Measurements from ENCODE around the gene GALNT15. TPM values are rescaled to one million over a fixed set of nuclear protein-coding genes. Genes with fewer than 3 reads are reported as not detected.

GALNT15 gene
- total RNA-seq, 4 donors from 2014 or later, result 75.4 to 297 (median 134) TPM

GRCh38 chr3:16180737-16181134 lies 6.3 kb downstream of the GALNT15 start:
- no peak for TF ChIP-seq POLR2A (IDR thresholded peaks at IDR 0.05)
- TF ChIP-seq CTCF (IDR thresholded peaks at IDR 0.05), result no peak
- WGBS, 2 donors (ENCODE audit: low coverage in 1 of 2), result 76 to 77% methylated on average over 3 of the region's 3 CpGs
- H3K27me3 ChIP-seq, result no peaks in the 10 kb centered on the region
- no peak for ATAC-seq
- H3K4me3 ChIP-seq, result no peak overlapping the region
- peaks cover 0 to 43% (median 0%) of the 10 kb centered on the region in 3 donors for H3K4me1 ChIP-seq
- H3K36me3 ChIP-seq, result peaks cover 0 to 8% of the 10 kb centered on the region in 2 donors
- H3K9me3 ChIP-seq, result no peaks in the 10 kb centered on the region
- peak overlapping the region in 3 of 4 donors; percentile 41 to 74 (median 73) for H3K27ac ChIP-seq

- TF ChIP-seq POLR2AphosphoS5 (IDR thresholded peaks at IDR 0.05) (peak; percentile 62), EP300 (IDR thresholded peaks at IDR 0.05) (no peak)
- no CpG with 5 or more reads among the region's 6 CpGs for WGBS, 2 donors (ENCODE audit: low coverage in 1 of 2)
- H3K36me3 ChIP-seq, result peaks cover 0 to 8% of the 10 kb centered on the region in 2 donors
- no peaks in the 10 kb centered on the region for H3K9me3 ChIP-seq
- H3K4me3 ChIP-seq, result no peak overlapping the region
- peaks cover 0 to 43% (median 0%) of the 10 kb centered on the region in 3 donors for H3K4me1 ChIP-seq
- peak overlapping the region in 3 of 4 donors; percentile 41 to 74 (median 73) for H3K27ac ChIP-seq
- peak; percentile 79 for ATAC-seq
- H3K27me3 ChIP-seq, result no peaks in the 10 kb centered on the region
Observed at GRCh38 chr3:16181361-16181760, 6.9 kb downstream of the GALNT15 start.

- WGBS, 2 donors (ENCODE audit: low coverage in 1 of 2), result 80% methylated on average over 1 of the region's 2 CpGs; no CpG with 5 or more reads in 1 of the 2 donors
- Histone ChIP-seq H3K27me3 (no peaks in the 10 kb centered on the region), H3K36me3 (peaks cover 0 to 8% of the 10 kb centered on the region in 2 donors), H3K4me1 (peaks cover 0 to 43% (median 0%) of the 10 kb centered on the region in 3 donors), H3K27ac (peak overlapping the region in 3 of 4 donors; percentile 41 to 74 (median 73)), H3K9me3 (no peaks in the 10 kb centered on the region), H3K4me3 (no peak overlapping the region)
- ATAC-seq, result no peak
- TF ChIP-seq POLR2A (IDR thresholded peaks at IDR 0.05) (no peak), CTCF (IDR thresholded peaks at IDR 0.05) (no peak), POLR2AphosphoS5 (IDR thresholded peaks at IDR 0.05) (no peak), EP300 (IDR thresholded peaks at IDR 0.05) (no peak)
Observed at GRCh38 chr3:16182183-16182582, 7.7 kb downstream of the GALNT15 start.

GRCh38 chr3:16182612-16183011 lies 8.1 kb downstream of the GALNT15 start:
- Histone ChIP-seq H3K27me3 (no peaks in the 10 kb centered on the region), H3K4me1 (peaks cover 0 to 41% (median 0%) of the 10 kb centered on the region in 3 donors), H3K36me3 (peaks cover 0 to 8% of the 10 kb centered on the region in 2 donors), H3K4me3 (no peak overlapping the region), H3K9me3 (no peaks in the 10 kb centered on the region), H3K27ac (peak overlapping the region in 2 of 4 donors; percentile 73 to 74)
- no peak for TF ChIP-seq POLR2AphosphoS5 (IDR thresholded peaks at IDR 0.05)
- no peak for TF ChIP-seq EP300 (IDR thresholded peaks at IDR 0.05)
- no peak for TF ChIP-seq POLR2A (IDR thresholded peaks at IDR 0.05)
- no peak for TF ChIP-seq CTCF (IDR thresholded peaks at IDR 0.05)
- 74% methylated on average over 3 of the region's 5 CpGs; no CpG with 5 or more reads in 1 of the 2 donors for WGBS, 2 donors (ENCODE audit: low coverage in 1 of 2)
- no peak for ATAC-seq

- H3K4me1 ChIP-seq, result peaks cover 0 to 36% (median 0%) of the 10 kb centered on the region in 3 donors
- ATAC-seq, result no peak
Observed at GRCh38 chr3:16183082-16183481, 8.6 kb downstream of the GALNT15 start.

More at GRCh38 chr3:16183082-16183481, 8.6 kb downstream of the GALNT15 start:
- WGBS, 2 donors (ENCODE audit: low coverage in 1 of 2), result 100% methylated on average over 1 of the region's 1 CpG; no CpG with 5 or more reads in 1 of the 2 donors
- H3K27ac ChIP-seq, result peak overlapping the region in 2 of 4 donors; percentile 73 to 74
- no peaks in the 10 kb centered on the region for H3K9me3 ChIP-seq
- peaks cover 0 to 8% of the 10 kb centered on the region in 2 donors for H3K36me3 ChIP-seq
- H3K4me3 ChIP-seq, result no peak overlapping the region
- no peaks in the 10 kb centered on the region for H3K27me3 ChIP-seq
- TF ChIP-seq EP300 (IDR thresholded peaks at IDR 0.05), result no peak
- no peak for TF ChIP-seq POLR2A (IDR thresholded peaks at IDR 0.05)
- TF ChIP-seq POLR2AphosphoS5 (IDR thresholded peaks at IDR 0.05), result no peak
- no peak for TF ChIP-seq CTCF (IDR thresholded peaks at IDR 0.05)
